ENCODE results near the gene SLC24A3. TPM values are rescaled to one million over a fixed set of nuclear protein-coding genes. Genes with fewer than 3 reads are reported as not detected.

Gene SLC24A3
- total and polyA plus RNA-seq, 2 experiments from 2014 or later: 0.81 to 2.5 TPM

DNA sequence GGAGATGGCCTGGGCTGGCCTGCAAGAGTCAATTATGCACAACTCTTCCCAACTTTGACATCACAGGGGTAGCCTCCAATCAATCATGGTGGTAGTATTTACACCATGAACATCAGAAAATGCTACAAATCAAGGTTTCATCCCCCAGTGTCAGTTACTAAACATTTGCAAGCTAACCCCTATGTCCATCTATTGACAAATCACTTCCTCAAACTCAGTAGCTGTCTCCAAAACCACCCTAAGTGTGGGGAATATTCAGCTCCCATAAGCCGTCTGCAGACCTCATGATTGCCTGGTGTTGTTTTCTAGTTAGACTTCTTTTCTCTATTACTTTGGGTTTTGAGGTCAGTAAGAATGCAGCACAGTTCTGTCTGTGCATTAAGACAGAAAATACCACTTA is 344.8 kb downstream of the SLC24A3 start:
- Mint-ChIP-seq H3K36me3 (ENCODE audit: low read depth) (no peaks in the 10 kb centered on the region), H3K9me3 (no peaks in the 10 kb centered on the region; the same call in 2 of the 3 replicates), H3K4me3 (no peak overlapping the region), H3K27me3 (ENCODE audit: insufficient read depth, low read depth, poor library complexity) (no peaks in the 10 kb centered on the region), H3K4me1 (peaks cover 4% of the 10 kb centered on the region), H3K27ac (no peak overlapping the region)
- no peaks in the 10 kb centered on the region for H4K20me1 ChIP-seq (replicated peaks; ENCODE audit: insufficient read depth)
- no peak overlapping the region for H3K4me2 ChIP-seq
- H3K27ac ChIP-seq (ENCODE audit: low read depth): no peak overlapping the region
- no peak overlapping the region for H2AFZ ChIP-seq
- no peaks in the 10 kb centered on the region for H3K27me3 ChIP-seq (ENCODE audit: insufficient read depth)
- TF ChIP-seq REST (IDR thresholded peaks at IDR 0.05; ENCODE audit: unreplicated experiment) (no peak), EZH2 (IDR thresholded peaks at IDR 0.05; ENCODE audit: low read depth, unreplicated experiment) (no peak), NANOG (IDR thresholded peaks at IDR 0.05; ENCODE audit: borderline replicate concordance) (no peak), STAT1 (IDR thresholded peaks at IDR 0.05; ENCODE audit: unreplicated experiment) (no peak), ZNF114 (CRISPR knock-in tag; IDR thresholded peaks at IDR 0.05) (no peak), CREB1 (CRISPR knock-in tag; IDR thresholded peaks at IDR 0.05; ENCODE audit: low read depth) (no peak), CTCF (conservative IDR thresholded peaks at IDR 0.05; ENCODE audit: low read depth in 2 of 2) (no peak), EZH2phosphoT487 (IDR thresholded peaks at IDR 0.05; ENCODE audit: unreplicated experiment) (no peak), POLR2AphosphoS5 (IDR thresholded peaks at IDR 0.05; ENCODE audit: low read depth) (no peak), JUNB (IDR thresholded peaks at IDR 0.05; ENCODE audit: unreplicated experiment) (no peak), ZNF331 (CRISPR knock-in tag; IDR thresholded peaks at IDR 0.05; ENCODE audit: low read depth) (no peak)
- TF ChIP-seq, protein P1, sequence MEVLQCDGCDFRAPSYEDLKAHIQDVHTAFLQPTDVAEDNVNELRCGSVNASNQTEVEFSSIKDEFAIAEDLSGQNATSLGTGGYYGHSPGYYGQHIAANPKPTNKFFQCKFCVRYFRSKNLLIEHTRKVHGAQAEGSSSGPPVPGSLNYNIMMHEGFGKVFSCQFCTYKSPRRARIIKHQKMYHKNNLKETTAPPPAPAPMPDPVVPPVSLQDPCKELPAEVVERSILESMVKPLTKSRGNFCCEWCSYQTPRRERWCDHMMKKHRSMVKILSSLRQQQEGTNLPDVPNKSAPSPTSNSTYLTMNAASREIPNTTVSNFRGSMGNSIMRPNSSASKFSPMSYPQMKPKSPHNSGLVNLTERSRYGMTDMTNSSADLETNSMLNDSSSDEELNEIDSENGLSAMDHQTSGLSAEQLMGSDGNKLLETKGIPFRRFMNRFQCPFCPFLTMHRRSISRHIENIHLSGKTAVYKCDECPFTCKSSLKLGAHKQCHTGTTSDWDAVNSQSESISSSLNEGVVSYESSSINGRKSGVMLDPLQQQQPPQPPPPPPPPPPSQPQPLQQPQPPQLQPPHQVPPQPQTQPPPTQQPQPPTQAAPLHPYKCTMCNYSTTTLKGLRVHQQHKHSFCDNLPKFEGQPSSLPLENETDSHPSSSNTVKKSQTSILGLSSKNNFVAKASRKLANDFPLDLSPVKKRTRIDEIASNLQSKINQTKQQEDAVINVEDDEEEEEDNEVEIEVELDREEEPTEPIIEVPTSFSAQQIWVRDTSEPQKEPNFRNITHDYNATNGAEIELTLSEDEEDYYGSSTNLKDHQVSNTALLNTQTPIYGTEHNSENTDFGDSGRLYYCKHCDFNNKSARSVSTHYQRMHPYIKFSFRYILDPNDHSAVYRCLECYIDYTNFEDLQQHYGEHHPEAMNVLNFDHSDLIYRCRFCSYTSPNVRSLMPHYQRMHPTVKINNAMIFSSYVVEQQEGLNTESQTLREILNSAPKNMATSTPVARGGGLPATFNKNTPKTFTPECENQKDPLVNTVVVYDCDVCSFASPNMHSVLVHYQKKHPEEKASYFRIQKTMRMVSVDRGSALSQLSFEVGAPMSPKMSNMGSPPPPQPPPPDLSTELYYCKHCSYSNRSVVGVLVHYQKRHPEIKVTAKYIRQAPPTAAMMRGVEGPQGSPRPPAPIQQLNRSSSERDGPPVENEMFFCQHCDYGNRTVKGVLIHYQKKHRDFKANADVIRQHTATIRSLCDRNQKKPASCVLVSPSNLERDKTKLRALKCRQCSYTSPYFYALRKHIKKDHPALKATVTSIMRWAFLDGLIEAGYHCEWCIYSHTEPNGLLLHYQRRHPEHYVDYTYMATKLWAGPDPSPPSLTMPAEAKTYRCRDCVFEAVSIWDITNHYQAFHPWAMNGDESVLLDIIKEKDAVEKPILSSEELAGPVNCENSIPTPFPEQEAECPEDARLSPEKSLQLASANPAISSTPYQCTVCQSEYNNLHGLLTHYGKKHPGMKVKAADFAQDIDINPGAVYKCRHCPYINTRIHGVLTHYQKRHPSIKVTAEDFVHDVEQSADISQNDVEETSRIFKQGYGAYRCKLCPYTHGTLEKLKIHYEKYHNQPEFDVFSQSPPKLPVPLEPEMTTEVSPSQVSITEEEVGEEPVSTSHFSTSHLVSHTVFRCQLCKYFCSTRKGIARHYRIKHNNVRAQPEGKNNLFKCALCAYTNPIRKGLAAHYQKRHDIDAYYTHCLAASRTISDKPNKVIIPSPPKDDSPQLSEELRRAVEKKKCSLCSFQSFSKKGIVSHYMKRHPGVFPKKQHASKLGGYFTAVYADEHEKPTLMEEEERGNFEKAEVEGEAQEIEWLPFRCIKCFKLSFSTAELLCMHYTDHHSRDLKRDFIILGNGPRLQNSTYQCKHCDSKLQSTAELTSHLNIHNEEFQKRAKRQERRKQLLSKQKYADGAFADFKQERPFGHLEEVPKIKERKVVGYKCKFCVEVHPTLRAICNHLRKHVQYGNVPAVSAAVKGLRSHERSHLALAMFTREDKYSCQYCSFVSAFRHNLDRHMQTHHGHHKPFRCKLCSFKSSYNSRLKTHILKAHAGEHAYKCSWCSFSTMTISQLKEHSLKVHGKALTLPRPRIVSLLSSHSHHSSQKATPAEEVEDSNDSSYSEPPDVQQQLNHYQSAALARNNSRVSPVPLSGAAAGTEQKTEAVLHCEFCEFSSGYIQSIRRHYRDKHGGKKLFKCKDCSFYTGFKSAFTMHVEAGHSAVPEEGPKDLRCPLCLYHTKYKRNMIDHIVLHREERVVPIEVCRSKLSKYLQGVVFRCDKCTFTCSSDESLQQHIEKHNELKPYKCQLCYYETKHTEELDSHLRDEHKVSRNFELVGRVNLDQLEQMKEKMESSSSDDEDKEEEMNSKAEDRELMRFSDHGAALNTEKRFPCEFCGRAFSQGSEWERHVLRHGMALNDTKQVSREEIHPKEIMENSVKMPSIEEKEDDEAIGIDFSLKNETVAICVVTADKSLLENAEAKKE (CRISPR knock-in tag; IDR thresholded peaks at IDR 0.05): no peak
- TF ChIP-seq, protein P2, sequence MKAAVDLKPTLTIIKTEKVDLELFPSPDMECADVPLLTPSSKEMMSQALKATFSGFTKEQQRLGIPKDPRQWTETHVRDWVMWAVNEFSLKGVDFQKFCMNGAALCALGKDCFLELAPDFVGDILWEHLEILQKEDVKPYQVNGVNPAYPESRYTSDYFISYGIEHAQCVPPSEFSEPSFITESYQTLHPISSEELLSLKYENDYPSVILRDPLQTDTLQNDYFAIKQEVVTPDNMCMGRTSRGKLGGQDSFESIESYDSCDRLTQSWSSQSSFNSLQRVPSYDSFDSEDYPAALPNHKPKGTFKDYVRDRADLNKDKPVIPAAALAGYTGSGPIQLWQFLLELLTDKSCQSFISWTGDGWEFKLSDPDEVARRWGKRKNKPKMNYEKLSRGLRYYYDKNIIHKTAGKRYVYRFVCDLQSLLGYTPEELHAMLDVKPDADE (IDR thresholded peaks at IDR 0.05): no peak
- no peaks in the 10 kb centered on the region for H3F3A ChIP-seq (replicated peaks; ENCODE audit: low read depth)
- peaks cover 4% of the 10 kb centered on the region; the same call in 1 of the 2 replicates for H3K4me1 ChIP-seq (ENCODE audit: insufficient read depth)
- H3K4me3 ChIP-seq: no peak overlapping the region
- no peaks in the 10 kb centered on the region for H3K79me2 ChIP-seq (replicated peaks; ENCODE audit: insufficient read depth)
- DNase-seq (ENCODE audit: low spot score): no peak
- no peak for ATAC-seq
- no peaks in the 10 kb centered on the region for H3K9me2 ChIP-seq (ENCODE audit: insufficient read depth)
- no peaks in the 10 kb centered on the region for H3K36me3 ChIP-seq (ENCODE audit: insufficient read depth)
